Right atrium auricular region (tissue), 2 donors: ENCODE measurements around the gene CD209. TPM values are rescaled to one million over a fixed set of nuclear protein-coding genes. Genes with fewer than 3 reads are reported as not detected.

ENCODE experiments used
- DNase-seq: peaks from one replicate; pipeline ENCODE4 v3.0.0-alpha.2; 2019; ENCODE audit warnings: low spot score
- H3K27ac ChIP-seq, 2 donors: fragments of 200-600 bp; sonication (generic); 1 replicate in 1 of 2; 2 replicates in 1 of 2; pipeline ENCODE4 v1.5.1; 2016 to 2019
- H3K27me3 ChIP-seq, 2 donors: fragments of 200-600 bp; sonication (generic); one replicate each; pipeline versions ENCODE4 v1.5.1 to v1.6.0; 2017 to 2019
- H3K36me3 ChIP-seq: fragments of 200-600 bp; sonication (generic); one replicate; pipeline ENCODE4 v1.5.1; 2016
- H3K4me1 ChIP-seq, 2 donors: fragments of 200-600 bp; sonication (generic); one replicate each; pipeline versions ENCODE4 v1.5.1 to v1.6.0; 2017 to 2019
- H3K4me3 ChIP-seq, 2 donors: fragments of 200-600 bp; sonication (generic); 1 replicate in 1 of 2; 2 replicates in 1 of 2; pipeline ENCODE4 v1.5.1; 2017 to 2019; ENCODE audit warnings: mild to moderate bottlenecking in 1 of 2, moderate library complexity in 1 of 2
- H3K9me3 ChIP-seq, 2 donors: fragments of 200-600 bp; sonication (generic); one replicate each; pipeline ENCODE4 v1.5.1; 2019
- CTCF ChIP-seq, 2 donors: fragments of 200-600 bp; sonication (generic); IDR thresholded peaks; one replicate each; pipeline ENCODE4 v1.5.1; 2019; ENCODE audit warnings: antibody characterized with exemption in 2 of 2
- total RNA-seq, 2 donors: library from RNA; depleted of rRNA; stranded (reverse); fragments of >200 nt; gene quantifications; one replicate each; pipeline ENCODE4 v1.1.0, GENCODE V29; 2016

The CD209 gene
- total RNA-seq, 2 donors from 2014 or later = 0.59 to 4.3 TPM

- H3K36me3 ChIP-seq = no peaks in the 10 kb centered on the region
- no peak overlapping the region for H3K27ac ChIP-seq
- DNase-seq = no peak
- no peaks in the 10 kb centered on the region for H3K4me1 ChIP-seq
- H3K27me3 ChIP-seq = no peaks in the 10 kb centered on the region
- no peak for TF ChIP-seq CTCF (IDR thresholded peaks at IDR 0.05)
- no peaks in the 10 kb centered on the region for H3K9me3 ChIP-seq
- no peak overlapping the region for H3K4me3 ChIP-seq
Measured at GRCh38 chr19:7775761-7776160, 28.4 kb upstream of the CD209 start.

GRCh38 chr19:7773841-7774240, 26.5 kb upstream of the CD209 start:
- H3K9me3 ChIP-seq = no peaks in the 10 kb centered on the region
- no peaks in the 10 kb centered on the region for H3K36me3 ChIP-seq
- no peaks in the 10 kb centered on the region for H3K27me3 ChIP-seq
- DNase-seq = no peak
- no peak overlapping the region for H3K4me3 ChIP-seq
- TF ChIP-seq CTCF (IDR thresholded peaks at IDR 0.05) = no peak
- no peak overlapping the region for H3K27ac ChIP-seq
- H3K4me1 ChIP-seq = no peaks in the 10 kb centered on the region

- TF ChIP-seq CTCF (IDR thresholded peaks at IDR 0.05) = no peak
- DNase-seq = no peak
- Histone ChIP-seq H3K27me3 (no peaks in the 10 kb centered on the region), H3K36me3 (no peaks in the 10 kb centered on the region), H3K4me3 (no peak overlapping the region), H3K9me3 (no peaks in the 10 kb centered on the region), H3K27ac (no peak overlapping the region), H3K4me1 (no peaks in the 10 kb centered on the region)
Measured at GRCh38 chr19:7772752-7773291, 25.5 kb upstream of the CD209 start.

- Histone ChIP-seq H3K4me1 (no peaks in the 10 kb centered on the region), H3K4me3 (no peak overlapping the region), H3K27ac (no peak overlapping the region), H3K27me3 (no peaks in the 10 kb centered on the region), H3K36me3 (no peaks in the 10 kb centered on the region), H3K9me3 (no peaks in the 10 kb centered on the region)
- TF ChIP-seq CTCF (IDR thresholded peaks at IDR 0.05) = no peak
- no peak for DNase-seq
Measured at GRCh38 chr19:7771072-7771471, 23.7 kb upstream of the CD209 start.

DNA sequence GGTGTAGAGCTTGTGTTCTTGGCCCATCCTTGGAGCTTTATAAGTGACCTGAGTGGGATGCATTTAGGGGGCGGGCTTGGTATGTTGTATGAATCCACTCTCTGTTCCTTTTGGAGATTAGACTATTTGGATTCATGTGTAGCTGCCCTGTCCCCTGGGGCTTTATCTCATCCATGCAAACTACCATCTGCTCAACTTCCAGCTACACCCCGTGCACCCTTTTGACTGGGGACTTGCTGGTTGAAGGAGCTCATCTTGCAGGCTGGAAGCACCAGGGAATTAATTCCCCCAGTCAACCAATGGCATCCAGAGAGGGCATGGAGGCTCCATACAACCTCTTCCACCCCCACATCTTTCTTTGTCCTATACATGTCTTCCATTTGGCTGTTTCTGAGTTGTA, 21.8 kb upstream of the CD209 start:
- H3K4me1 ChIP-seq = no peaks in the 10 kb centered on the region
- H3K27me3 ChIP-seq = no peaks in the 10 kb centered on the region
- no peak for DNase-seq
- no peaks in the 10 kb centered on the region for H3K9me3 ChIP-seq
- no peak overlapping the region for H3K4me3 ChIP-seq
- TF ChIP-seq CTCF (IDR thresholded peaks at IDR 0.05) = no peak
- no peak overlapping the region for H3K27ac ChIP-seq
- H3K36me3 ChIP-seq = no peaks in the 10 kb centered on the region

GRCh38 chr19:7767487-7767886, 20.2 kb upstream of the CD209 start:
- no peak for DNase-seq
- H3K27me3 ChIP-seq = no peaks in the 10 kb centered on the region
- no peak for TF ChIP-seq CTCF (IDR thresholded peaks at IDR 0.05)

More at GRCh38 chr19:7767487-7767886, 20.2 kb upstream of the CD209 start:
- Histone ChIP-seq H3K36me3 (no peaks in the 10 kb centered on the region), H3K4me1 (no peaks in the 10 kb centered on the region), H3K27ac (no peak overlapping the region), H3K4me3 (no peak overlapping the region), H3K9me3 (no peaks in the 10 kb centered on the region)
